HG02885 (cell line): Measurements from ENCODE around the gene NDST1.
A peak's percentile ranks its signal among the peaks of the same experiment; 100 is the strongest.

ENCODE experiments used
- ATAC-seq: cut with Tn5 transposase; IDR thresholded peaks from one replicate; pipeline ENCODE4 v1.9.1; 2021; ENCODE audit warnings: mild to moderate bottlenecking; ENCODE audit not compliant: unreplicated experiment, poor library complexity

The NDST1 gene

DNA sequence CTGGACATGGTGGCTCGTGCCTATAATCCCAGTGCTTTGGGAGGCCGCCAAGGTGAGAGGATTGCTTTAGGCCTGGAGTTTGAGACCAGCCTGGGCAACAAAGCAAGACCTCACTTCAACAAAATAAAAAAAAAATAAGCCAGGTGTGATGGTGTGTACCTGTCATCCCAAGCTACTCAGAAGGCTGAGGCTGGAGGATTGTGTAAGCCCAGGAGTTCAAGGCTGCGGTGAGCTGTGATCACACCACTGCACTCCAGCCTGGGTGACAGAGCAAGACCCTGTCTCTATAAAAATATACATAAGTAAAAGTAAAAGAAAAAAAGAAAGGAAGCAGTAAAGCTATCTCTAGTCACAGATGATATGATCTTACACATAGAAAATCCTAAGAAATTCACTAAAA lies 73.0 kb downstream of the NDST1 start:
- ATAC-seq = no peak

DNA sequence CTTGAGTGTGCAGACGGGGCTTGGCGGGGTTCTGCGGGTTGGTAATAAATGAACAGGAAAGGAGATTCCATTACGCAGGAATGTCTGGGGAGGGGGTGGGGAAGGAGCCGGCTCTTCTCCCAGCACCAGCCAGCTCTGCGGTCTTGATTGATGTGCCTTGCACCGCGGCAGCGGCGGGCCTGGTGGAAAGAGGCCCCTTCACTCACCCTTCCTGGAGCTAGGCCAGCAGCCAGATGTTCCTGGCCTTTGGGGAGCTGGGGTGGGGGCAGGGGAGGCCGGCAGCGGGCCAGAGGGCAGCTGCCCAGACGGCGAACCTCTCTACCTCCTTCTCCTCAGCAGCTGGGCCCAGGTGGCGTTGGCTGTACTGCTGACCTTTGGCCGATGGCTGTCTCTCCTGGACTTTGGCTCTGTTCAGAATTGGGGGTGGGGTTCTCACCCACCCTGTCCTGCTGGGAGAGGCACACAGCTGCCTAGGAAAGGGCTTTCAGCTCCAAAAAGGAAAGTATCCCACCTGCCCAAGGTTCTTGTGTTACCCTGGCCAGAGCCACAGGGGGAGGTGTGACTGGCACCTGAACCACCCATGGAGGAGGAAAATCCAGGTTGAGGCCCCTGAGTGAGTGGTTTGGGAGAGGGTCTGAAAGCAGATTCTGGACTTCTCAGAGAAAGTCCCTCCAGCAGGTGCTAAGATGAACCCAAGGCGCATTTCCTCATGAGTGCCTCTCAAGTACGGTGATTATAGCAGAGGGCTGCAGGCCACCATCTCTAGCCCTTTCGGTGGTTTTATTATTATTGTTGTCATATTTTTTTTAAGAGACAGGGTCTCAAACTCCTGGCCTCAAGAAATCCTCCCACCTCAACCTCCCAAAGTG lies 74.5 kb downstream of the NDST1 start:
- no peak for ATAC-seq

DNA sequence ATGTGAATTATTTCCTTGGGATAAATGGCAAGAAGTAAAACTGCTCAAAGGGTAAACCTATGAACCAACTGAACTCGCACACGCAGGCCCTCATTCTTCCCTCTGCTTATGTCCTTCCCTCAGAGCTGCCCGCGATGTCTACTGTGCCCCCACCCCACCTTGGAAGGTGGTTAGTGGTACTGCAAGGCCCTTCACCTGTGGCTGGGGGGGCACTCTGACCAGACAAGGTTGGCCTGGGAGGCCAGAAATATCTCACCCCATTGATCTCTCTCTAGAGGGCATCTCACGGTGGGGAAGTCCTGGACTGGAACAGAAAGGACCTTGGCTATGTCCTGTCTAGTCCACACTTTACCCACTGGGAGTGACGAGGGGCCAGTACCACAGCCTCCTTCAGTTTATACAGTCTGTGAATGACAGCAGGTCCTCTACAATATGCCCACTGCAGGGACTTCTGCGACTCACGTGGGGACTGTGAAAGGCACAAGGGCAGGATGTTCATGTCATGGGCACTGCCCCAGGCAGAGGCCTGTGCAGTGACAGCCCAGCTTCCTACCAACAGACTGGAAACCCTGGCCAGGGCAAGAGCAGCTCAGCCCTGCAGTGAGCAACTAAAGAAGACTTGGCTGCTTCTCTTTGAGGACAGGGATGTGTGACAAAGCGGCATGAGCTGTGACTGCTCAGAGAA lies 75.8 kb downstream of the NDST1 start:
- no peak for ATAC-seq

DNA sequence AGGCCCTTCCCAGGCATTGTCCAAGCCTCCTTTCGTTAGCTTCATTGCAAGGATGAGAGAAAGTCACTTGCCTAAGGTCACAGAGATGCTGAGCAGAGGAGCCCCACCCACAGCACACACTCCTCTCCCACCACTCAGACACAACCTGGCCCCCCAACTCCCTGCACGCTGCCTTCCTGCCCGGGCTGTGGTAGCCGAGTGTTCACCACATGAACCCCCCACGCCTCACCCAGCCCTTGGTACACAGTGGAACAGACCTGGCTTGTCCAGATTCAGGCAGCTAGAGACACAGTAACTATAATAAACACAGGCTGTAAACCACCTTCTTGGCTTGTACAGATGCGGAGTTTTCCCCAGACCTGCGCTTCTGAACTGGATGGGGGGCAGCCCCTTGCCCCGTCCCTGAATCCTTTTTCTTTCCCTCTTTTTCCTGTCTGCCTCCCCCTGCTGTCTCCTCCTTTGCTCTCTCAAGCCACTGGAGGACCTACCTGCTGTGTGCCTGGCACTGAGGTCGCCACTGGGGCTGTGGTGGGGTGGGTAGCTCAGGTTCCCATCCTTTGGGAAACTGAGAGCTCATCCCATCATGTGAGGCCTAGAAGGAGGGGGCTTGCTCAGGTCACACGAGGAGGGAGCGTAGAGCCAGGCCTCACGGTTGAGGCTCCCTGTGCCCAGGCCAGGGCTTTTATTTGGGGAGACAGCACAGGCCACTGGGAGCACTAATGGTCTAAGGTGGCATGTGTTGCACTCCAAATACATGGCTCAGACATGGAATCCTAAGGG lies 76.8 kb downstream of the NDST1 start:
- no peak for ATAC-seq

DNA sequence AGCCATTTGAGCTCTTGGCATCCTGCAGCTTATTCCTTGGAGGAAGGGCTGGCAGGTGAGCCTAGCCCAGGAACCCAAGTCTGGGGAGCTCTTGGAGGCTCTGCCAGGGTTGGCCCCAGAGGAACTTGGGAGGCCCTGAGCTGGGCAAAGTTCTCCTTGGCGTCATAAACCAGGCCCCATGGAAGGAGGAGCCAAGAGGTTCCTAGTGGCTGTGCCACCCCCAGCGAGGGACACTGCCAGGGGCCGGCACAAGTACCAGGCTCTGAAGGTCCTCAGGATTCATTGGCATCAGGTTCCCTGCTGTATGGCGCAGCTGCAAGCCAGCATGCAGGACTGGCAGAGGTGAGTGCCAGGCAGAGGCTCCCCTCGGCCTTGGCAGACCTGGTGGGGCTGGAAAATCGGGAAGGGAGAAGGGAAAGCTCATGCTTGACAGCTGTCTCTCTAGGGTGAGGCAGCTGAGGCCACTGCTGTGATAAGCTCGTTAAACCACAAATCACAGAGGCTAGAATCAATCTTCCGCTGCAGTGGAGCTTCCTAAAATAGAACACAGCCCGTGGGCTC lies 77.9 kb downstream of the NDST1 start:
- ATAC-seq = no peak

DNA sequence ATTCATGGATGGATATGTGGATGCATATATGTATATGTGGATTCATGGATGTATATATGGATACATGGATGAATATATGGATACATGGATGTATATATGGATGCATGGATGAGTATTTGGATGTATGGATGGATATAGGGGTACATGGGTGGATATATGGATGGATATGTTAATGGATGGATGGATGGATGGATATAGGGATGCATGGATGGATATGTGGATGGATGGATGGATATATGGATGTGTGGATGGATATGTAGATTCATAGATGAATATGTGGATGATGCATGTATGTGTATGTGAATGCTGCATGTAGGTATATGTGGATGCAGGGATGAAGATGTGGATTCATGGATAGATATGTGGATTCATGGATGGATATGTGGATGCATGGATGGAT lies 79.1 kb downstream of the NDST1 start:
- ATAC-seq = no peak

- no peak for ATAC-seq
These were observed 80.1 kb downstream of the NDST1 start for GRCh38 chr5:150587856-150588595.

DNA sequence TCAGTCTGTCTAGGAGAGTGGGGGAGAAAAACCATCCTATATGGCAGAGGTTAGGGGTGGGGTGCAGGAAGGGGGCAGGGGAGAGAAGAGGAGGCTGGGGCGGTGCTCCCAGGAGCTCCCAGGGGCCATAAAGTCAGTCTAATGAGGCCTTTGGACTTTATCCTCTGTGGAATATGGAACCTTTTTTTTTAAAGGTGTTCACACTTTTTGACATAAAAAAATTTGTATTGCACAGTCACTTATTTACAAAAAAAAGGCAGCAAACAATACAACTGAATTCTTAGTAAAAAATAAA lies 80.6 kb downstream of the NDST1 start:
- no peak for ATAC-seq

GRCh38 chr5:150589862-150590601 lies 82.1 kb downstream of the NDST1 start:
- peak; percentile 63 for ATAC-seq

DNA sequence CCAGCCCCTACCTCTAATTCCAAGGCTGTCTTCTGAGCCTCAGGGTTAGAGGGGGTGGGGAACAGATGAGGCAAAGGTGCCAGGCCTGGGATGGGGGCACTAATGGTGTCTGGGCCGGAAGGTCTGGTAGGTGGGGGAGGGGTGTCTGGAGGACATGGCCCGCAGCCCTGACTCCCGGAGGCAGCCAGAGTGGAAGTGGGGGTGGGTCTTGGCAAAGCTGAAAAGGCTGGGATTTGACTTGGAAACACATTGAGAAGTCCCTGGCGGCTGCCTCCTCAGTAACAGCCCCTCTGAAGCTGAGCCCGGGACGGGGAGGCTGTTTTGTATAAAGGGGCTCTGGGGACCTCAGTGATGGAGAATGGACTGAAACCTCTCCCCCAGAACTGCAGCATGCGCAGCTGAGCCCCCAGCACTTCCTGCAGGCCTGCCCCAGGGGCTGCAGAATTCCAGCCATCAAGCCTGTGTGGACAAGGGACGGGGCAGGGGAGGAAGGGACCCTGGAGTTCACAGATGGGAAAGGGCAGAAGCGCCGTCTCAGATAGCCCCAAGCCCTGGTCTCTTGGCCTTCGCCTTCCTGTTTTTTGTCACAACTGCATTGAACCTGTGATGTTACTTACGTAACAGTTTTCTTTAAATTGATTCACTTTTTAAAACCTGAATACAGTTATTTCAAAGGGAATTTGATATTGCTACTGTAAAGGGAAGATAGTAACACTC lies 83.2 kb downstream of the NDST1 start:
- no peak for ATAC-seq

- ATAC-seq = no peak
These were observed 85.7 kb downstream of the NDST1 start for GRCh38 chr5:150593593-150593992.

- ATAC-seq = no peak
These were observed 86.1 kb downstream of the NDST1 start for GRCh38 chr5:150593996-150594395.

DNA sequence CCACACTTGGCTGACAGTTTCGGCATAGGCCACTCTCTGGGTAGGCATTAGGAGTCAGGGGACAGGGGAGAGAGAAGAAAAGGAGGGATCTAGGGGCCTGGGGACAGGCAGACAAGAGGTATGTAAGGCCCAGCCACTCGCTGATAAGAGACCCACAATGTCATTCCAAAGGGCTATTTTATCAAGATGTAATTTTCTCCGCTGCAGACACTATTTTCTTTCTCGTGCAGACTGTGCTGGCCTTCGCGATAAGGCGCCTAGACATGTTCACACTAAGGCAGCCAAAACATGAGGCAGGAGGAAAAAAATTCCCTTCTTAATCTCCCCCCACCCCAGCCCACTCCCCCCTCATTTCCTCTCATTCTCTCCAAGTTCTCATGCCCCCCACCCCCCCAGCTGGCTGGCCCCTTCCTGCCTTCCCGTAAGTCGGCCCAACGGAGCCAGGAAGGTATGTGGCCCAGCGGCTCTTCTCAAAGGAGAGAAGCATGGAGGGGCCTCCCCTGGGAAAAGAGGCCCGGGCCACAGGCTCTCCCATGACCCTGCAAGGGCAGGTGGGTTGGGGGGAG lies 87.6 kb downstream of the NDST1 start:
- no peak for ATAC-seq

DNA sequence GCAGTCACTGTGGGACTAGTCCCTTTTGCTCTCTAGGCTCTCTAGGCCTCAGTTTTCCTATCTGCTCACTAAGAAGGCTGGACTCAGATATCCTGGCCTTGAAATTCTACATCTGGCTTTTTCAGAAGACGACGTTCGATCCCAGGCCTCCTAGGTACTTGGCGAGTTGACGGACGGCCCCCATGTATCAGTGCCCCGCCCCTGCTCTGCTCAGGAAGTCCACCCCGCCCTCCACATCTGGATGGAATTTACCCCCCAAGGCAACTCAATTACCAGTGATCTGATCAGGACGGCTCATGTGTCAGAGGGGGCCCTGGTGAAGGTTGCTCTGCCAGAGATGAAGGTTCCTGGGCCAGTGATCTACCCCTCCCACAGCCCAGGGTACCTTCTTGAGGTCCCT lies 88.4 kb downstream of the NDST1 start:
- ATAC-seq = no peak

DNA sequence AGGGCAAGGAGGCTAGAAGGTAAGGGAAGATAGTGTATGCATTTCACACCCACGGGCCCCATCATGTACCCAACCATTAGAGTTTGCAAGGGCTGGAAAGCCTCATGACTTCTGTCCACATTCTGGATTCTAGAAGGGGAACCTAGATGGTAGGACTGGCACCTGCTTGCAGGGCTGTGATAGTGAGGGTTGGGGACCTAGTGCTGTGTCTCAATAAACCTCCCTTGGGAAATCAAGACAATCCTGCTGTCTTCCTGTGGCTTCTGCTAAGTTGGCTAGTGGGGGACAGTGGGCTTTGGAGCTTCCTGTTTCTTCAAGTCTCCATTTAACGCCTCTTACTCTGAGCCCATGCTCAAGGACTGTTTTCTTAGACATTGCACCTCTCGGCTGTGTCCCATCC lies 88.9 kb downstream of the NDST1 start:
- ATAC-seq = no peak

GRCh38 chr5:150598006-150598405 lies 90.1 kb downstream of the NDST1 start:
- ATAC-seq = no peak

- ATAC-seq = no peak
These were observed 90.9 kb downstream of the NDST1 start for GRCh38 chr5:150598821-150599273.

DNA sequence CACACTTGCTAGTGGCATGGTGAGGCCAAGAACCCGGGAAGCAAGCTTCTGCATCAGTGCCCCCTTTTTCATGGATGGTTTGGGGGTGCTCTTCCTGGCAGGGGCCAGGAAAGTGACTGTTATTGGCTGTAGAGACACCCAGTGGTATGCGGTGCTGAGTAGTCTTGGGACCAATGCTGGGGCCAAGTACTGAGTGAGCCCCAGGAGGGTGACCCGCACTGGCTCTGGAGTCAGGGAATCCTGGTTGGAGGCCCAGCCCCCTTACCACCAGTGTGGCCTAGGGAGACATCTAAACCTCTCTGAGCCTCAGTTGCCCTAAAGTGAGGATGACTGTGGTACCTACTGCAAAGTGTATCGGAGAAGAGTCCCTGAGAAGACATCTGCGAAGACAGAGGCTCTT lies 91.3 kb downstream of the NDST1 start:
- ATAC-seq = no peak
